HepG2 (cell line): ENCODE results near the gene ANO3. TPM values are rescaled to one million over a fixed set of nuclear protein-coding genes. Genes with fewer than 3 reads are reported as not detected.

Experiments
- ATAC-seq: fragments of 200-7000 bp; cut with Tn5 transposase; 3 replicates; pipeline ENCODE4 v1.9.1; 2020; ENCODE audit warnings: mild to moderate bottlenecking, moderate library complexity
- BruUV-seq: library from RNA; stranded (reverse); fragments of 400-500 nt; replicated peaks from 2 replicates; lab custom pipeline; 2021; lab: Mats Ljungman, UMichigan
- CTCF ChIA-PET: fragments of 300-600 bp; formaldehyde crosslinking; extraction: SDS; loops from one replicate; lab custom pipeline; 2021; ENCODE audit warnings: low total read pairs, inconsistent platforms, low intra/inter-chr PET ratio; lab: Yijun Ruan, JAX
- POLR2A ChIA-PET: fragments of 350-600 bp; sonication (Branson Sonifier 250); formaldehyde crosslinking; loops from one replicate; lab custom pipeline; 2020; ENCODE audit warnings: antibody characterized with exemption, inconsistent platforms; lab: Yijun Ruan, JAX
- DNase-seq: peaks from one replicate; pipeline ENCODE4 v3.0.0-alpha.2; 2015; ENCODE audit warnings: low spot score
- FAIRE-seq: peaks from 3 replicates; lab custom pipeline; 2011; peaks lifted over from hg19 to GRCh38; lab: Jason Lieb, UNC
- H2AFZ ChIP-seq: one replicate; pipeline ENCODE4 v1.6.1; 2011; ENCODE audit warnings: low read length, inconsistent platforms
- H3K27ac ChIP-seq: fragments of 300-600 bp; 3 replicates; pipeline ENCODE4 v1.8.0; 2011; ENCODE audit warnings: mixed run types, mild to moderate bottlenecking, mixed read lengths, low read length, inconsistent platforms; ENCODE audit not compliant: insufficient read depth; ENCODE audit errors: extremely low read length
- H3K27me3 ChIP-seq, 2 experiments: fragments of 200-600 bp in 1 of 2; 2 replicates in 1 of 2; 3 replicates in 1 of 2; pipeline versions ENCODE4 v1.6.0 to v1.8.0; 2011; ENCODE audit warnings: low read length in 2 of 2, mild to moderate bottlenecking in 2 of 2, moderate library complexity in 2 of 2, inconsistent platforms in 1 of 2; ENCODE audit not compliant: insufficient read depth in 2 of 2, control insufficient read depth in 1 of 2
- H3K36me3 ChIP-seq, 2 experiments: fragments of 200-600 bp in 1 of 2; replicated peaks in 1 of 2; 2 replicates in 1 of 2; 3 replicates in 1 of 2; pipeline versions ENCODE4 v1.5.1 to v1.8.0; 2011; ENCODE audit warnings: low read length in 2 of 2, inconsistent platforms in 1 of 2; ENCODE audit not compliant: insufficient read depth in 2 of 2, control insufficient read depth in 1 of 2
- H3K4me1 ChIP-seq: 2 replicates; pipeline ENCODE4 v1.5.1; 2012; ENCODE audit warnings: low read length, inconsistent platforms; ENCODE audit not compliant: insufficient read depth
- H3K4me2 ChIP-seq: 2 replicates; pipeline ENCODE4 v1.6.0; 2011; ENCODE audit warnings: low read depth, low read length, inconsistent platforms
- H3K4me3 ChIP-seq, 3 experiments: fragments of 200-600 bp in 1 of 3; sonication (generic), shearing (Covaris generic) in 1 of 3; replicated peaks in 1 of 3; 2 replicates each; pipeline ENCODE4 v1.5.1; 2011 to 2016; ENCODE audit warnings: low read length in 3 of 3, inconsistent platforms in 2 of 3, low read depth in 2 of 3, mild to moderate bottlenecking in 2 of 3, control low read depth in 1 of 3, mixed read lengths in 1 of 3; ENCODE audit not compliant: insufficient read depth in 1 of 3
- H3K79me2 ChIP-seq: one replicate; pipeline ENCODE4 v1.6.1; 2011; ENCODE audit warnings: low read length, inconsistent platforms; ENCODE audit not compliant: insufficient read depth
- H3K9ac ChIP-seq: 2 replicates; pipeline ENCODE4 v1.6.0; 2011; ENCODE audit warnings: mild to moderate bottlenecking, low read depth, low read length, inconsistent platforms; ENCODE audit not compliant: insufficient read depth
- H3K9me3 ChIP-seq: 2 replicates; pipeline ENCODE4 v1.5.1; 2012; ENCODE audit warnings: mild to moderate bottlenecking, low read length
- H4K20me1 ChIP-seq: 2 replicates; pipeline ENCODE4 v1.6.0; 2011; ENCODE audit warnings: inconsistent platforms, mild to moderate bottlenecking, low read length, moderate library complexity; ENCODE audit not compliant: insufficient read depth
- ARHGAP35 ChIP-seq: sonication (generic); formaldehyde crosslinking; IDR thresholded peaks from 2 replicates; pipeline ENCODE4 v1.9.0; 2022; ENCODE audit warnings: mild to moderate bottlenecking, inconsistent platforms, moderate library complexity, missing genetic modification reagents, borderline replicate concordance
- BRD4 ChIP-seq: sonication (generic); formaldehyde crosslinking; IDR thresholded peaks from 2 replicates; pipeline ENCODE4 v1.4.0; 2020; ENCODE audit warnings: missing genetic modification reagents
- CHD2 ChIP-seq: IDR thresholded peaks from 2 replicates; pipeline ENCODE4 v1.6.1; 2011; ENCODE audit warnings: low read depth, low read length, improper control_type of control experiment
- GLMP ChIP-seq: sonication (generic); formaldehyde crosslinking; IDR thresholded peaks from 2 replicates; pipeline ENCODE4 v1.9.0; 2021; ENCODE audit warnings: missing genetic modification reagents, mild to moderate bottlenecking, borderline replicate concordance
- NKX3-1 ChIP-seq: sonication (generic); formaldehyde crosslinking; IDR thresholded peaks from 2 replicates; pipeline ENCODE4 v1.5.0; 2020; ENCODE audit warnings: missing genetic modification reagents
- TGIF2 ChIP-seq: IDR thresholded peaks from 2 replicates; pipeline ENCODE4 v1.6.1; 2016; ENCODE audit warnings: control low read depth, missing compliant biosample characterization
- TRIM24 ChIP-seq: sonication (generic); formaldehyde crosslinking; IDR thresholded peaks from 2 replicates; pipeline ENCODE4 v1.8.0; 2022; ENCODE audit warnings: mild to moderate bottlenecking, missing genetic modification reagents
- YEATS4 ChIP-seq: sonication (generic); formaldehyde crosslinking; IDR thresholded peaks from 2 replicates; pipeline ENCODE4 v1.4.0; 2020; ENCODE audit warnings: missing genetic modification reagents, borderline replicate concordance
- ZNF251 ChIP-seq: sonication (generic); formaldehyde crosslinking; IDR thresholded peaks from 2 replicates; pipeline ENCODE4 v1.9.0; 2021; ENCODE audit warnings: mild to moderate bottlenecking, missing genetic modification reagents
- ZNF577 ChIP-seq: sonication (generic); formaldehyde crosslinking; IDR thresholded peaks from 2 replicates; pipeline ENCODE4 v1.4.0; 2020; ENCODE audit warnings: mild to moderate bottlenecking, low read depth, missing genetic modification reagents, borderline replicate concordance
- ZNF761 ChIP-seq: sonication (generic); formaldehyde crosslinking; conservative IDR thresholded peaks from 2 replicates; pipeline ENCODE4 v1.4.0; 2020; ENCODE audit warnings: mild to moderate bottlenecking, missing genetic modification reagents
- ZNF773 ChIP-seq: sonication (generic); formaldehyde crosslinking; IDR thresholded peaks from 2 replicates; pipeline ENCODE4 v1.4.0; 2020; ENCODE audit warnings: missing genetic modification reagents, borderline replicate concordance
- WGBS: methylation state at CpG from one replicate; pipeline ENCODE4 v1.1.6; 2017; ENCODE audit warnings: low lambda C conversion rate; 5-methylcytosine and 5-hydroxymethylcytosine counted together
- in situ Hi-C: cut with HindIII; loops from 2 replicates; pipeline ENCODE4 v1.10.0; 2017; ENCODE audit warnings: low pct_unique_long_range_greater_than_20kb; ENCODE audit not compliant: extremely low pct_ligation_motif_present
- intact Hi-C: fragments of 100-400 bp; cut with micrococcal nuclease; formaldehyde crosslinking; loops from one replicate; pipeline ENCODE4 v1.10.0; 2022; ENCODE audit not compliant: unreplicated experiment
- polyA plus RNA-seq, 8 experiments: library from polyadenylated mRNA; depleted of rRNA in 3 of 8; stranded (reverse) in 7 of 8; unstranded in 1 of 8; fragments of >200 nt; fragmentation: Illumina TruSeq in 4 of 8; extraction: Trizol in 4 of 8; gene quantifications; 2 replicates each; pipeline versions ENCODE4 v1.2.1 to v1.2.3, GENCODE V29; 2011 to 2016; ENCODE audit warnings: low read depth in 4 of 8, missing spikeins in 1 of 8, mixed read lengths in 1 of 8; ENCODE audit not compliant: insufficient read depth in 1 of 8
- total RNA-seq, 5 experiments: library from RNA; depleted of rRNA; stranded (reverse); fragments of >200 nt; fragmentation: Illumina TruSeq; extraction: Trizol; gene quantifications; 2 replicates each; pipeline ENCODE4 v1.2.3, GENCODE V29; 2016; ENCODE audit warnings: low read depth in 1 of 5
- TF ChIP-seq, protein P1 (sequence below): sonication (generic); formaldehyde crosslinking; IDR thresholded peaks from 2 replicates; pipeline ENCODE4 v1.8.1; 2023; ENCODE audit warnings: mild to moderate bottlenecking, missing genetic modification reagents
- TF ChIP-seq, protein P2 (sequence below): sonication (generic); formaldehyde crosslinking; IDR thresholded peaks from 2 replicates; pipeline ENCODE4 v1.5.0; 2020; ENCODE audit warnings: mild to moderate bottlenecking, missing genetic modification reagents, borderline replicate concordance

The ANO3 gene
- total and polyA plus RNA-seq, 2 of the 13 experiments (the other 11 are each of a cell fraction or from before 2014, with no cell fraction given): 0.17 to 0.44 TPM

GRCh38 chr11:26618441-26618840, 286.5 kb downstream of the ANO3 start:
- FAIRE-seq: no peak
- intact Hi-C loops: no loop called here
- no peak for TF ChIP-seq ARHGAP35 (CRISPR knock-in tag)
- no peak for TF ChIP-seq YEATS4 (CRISPR knock-in tag)
- no peak for TF ChIP-seq ZNF577
- TF ChIP-seq, protein P1, sequence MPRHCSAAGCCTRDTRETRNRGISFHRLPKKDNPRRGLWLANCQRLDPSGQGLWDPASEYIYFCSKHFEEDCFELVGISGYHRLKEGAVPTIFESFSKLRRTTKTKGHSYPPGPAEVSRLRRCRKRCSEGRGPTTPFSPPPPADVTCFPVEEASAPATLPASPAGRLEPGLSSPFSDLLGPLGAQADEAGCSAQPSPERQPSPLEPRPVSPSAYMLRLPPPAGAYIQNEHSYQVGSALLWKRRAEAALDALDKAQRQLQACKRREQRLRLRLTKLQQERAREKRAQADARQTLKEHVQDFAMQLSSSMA: no peak
- TF ChIP-seq GLMP (CRISPR knock-in tag): no peak
- no peak for TF ChIP-seq CHD2
- TF ChIP-seq NKX3-1: no peak
- no peak for TF ChIP-seq ZNF761 (CRISPR knock-in tag)
- no peak for TF ChIP-seq TGIF2 (CRISPR knock-in tag)
- TF ChIP-seq ZNF773 (CRISPR knock-in tag): no peak
- TF ChIP-seq, protein P2, sequence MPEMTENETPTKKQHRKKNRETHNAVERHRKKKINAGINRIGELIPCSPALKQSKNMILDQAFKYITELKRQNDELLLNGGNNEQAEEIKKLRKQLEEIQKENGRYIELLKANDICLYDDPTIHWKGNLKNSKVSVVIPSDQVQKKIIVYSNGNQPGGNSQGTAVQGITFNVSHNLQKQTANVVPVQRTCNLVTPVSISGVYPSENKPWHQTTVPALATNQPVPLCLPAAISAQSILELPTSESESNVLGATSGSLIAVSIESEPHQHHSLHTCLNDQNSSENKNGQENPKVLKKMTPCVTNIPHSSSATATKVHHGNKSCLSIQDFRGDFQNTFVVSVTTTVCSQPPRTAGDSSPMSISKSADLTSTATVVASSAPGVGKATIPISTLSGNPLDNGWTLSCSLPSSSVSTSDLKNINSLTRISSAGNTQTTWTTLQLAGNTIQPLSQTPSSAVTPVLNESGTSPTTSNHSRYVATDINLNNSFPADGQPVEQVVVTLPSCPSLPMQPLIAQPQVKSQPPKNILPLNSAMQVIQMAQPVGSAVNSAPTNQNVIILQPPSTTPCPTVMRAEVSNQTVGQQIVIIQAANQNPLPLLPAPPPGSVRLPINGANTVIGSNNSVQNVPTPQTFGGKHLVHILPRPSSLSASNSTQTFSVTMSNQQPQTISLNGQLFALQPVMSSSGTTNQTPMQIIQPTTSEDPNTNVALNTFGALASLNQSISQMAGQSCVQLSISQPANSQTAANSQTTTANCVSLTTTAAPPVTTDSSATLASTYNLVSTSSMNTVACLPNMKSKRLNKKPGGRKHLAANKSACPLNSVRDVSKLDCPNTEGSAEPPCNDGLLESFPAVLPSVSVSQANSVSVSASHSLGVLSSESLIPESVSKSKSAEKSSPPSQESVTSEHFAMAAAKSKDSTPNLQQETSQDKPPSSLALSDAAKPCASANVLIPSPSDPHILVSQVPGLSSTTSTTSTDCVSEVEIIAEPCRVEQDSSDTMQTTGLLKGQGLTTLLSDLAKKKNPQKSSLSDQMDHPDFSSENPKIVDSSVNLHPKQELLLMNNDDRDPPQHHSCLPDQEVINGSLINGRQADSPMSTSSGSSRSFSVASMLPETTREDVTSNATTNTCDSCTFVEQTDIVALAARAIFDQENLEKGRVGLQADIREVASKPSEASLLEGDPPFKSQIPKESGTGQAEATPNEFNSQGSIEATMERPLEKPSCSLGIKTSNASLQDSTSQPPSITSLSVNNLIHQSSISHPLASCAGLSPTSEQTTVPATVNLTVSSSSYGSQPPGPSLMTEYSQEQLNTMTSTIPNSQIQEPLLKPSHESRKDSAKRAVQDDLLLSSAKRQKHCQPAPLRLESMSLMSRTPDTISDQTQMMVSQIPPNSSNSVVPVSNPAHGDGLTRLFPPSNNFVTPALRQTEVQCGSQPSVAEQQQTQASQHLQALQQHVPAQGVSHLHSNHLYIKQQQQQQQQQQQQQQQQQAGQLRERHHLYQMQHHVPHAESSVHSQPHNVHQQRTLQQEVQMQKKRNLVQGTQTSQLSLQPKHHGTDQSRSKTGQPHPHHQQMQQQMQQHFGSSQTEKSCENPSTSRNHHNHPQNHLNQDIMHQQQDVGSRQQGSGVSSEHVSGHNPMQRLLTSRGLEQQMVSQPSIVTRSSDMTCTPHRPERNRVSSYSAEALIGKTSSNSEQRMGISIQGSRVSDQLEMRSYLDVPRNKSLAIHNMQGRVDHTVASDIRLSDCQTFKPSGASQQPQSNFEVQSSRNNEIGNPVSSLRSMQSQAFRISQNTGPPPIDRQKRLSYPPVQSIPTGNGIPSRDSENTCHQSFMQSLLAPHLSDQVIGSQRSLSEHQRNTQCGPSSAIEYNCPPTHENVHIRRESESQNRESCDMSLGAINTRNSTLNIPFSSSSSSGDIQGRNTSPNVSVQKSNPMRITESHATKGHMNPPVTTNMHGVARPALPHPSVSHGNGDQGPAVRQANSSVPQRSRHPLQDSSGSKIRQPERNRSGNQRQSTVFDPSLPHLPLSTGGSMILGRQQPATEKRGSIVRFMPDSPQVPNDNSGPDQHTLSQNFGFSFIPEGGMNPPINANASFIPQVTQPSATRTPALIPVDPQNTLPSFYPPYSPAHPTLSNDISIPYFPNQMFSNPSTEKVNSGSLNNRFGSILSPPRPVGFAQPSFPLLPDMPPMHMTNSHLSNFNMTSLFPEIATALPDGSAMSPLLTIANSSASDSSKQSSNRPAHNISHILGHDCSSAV (CRISPR knock-in tag): no peak
- TF ChIP-seq ZNF251 (CRISPR knock-in tag): no peak
- TF ChIP-seq BRD4: no peak
- no peak for TF ChIP-seq TRIM24 (CRISPR knock-in tag)

More at GRCh38 chr11:26618441-26618840, 286.5 kb downstream of the ANO3 start:
- BruUV-seq: no TSS peak
- no peak overlapping the region for H2AFZ ChIP-seq
- no peaks in the 10 kb centered on the region for H3K4me1 ChIP-seq
- ChIA-PET CTCF (no interaction called here), POLR2A (no interaction called here)
- ATAC-seq (no peak), DNase-seq (no peak)
- no peak overlapping the region for H3K27ac ChIP-seq
- H3K4me3 ChIP-seq: no peak overlapping the region
- no peaks in the 10 kb centered on the region for H3K79me2 ChIP-seq
- no peaks in the 10 kb centered on the region for H3K27me3 ChIP-seq
- H3K9me3 ChIP-seq: no peaks in the 10 kb centered on the region
- H4K20me1 ChIP-seq: no peaks in the 10 kb centered on the region
- in situ Hi-C loops: no loop called here
- no peak overlapping the region for H3K9ac ChIP-seq
- no peaks in the 10 kb centered on the region for H3K36me3 ChIP-seq
- H3K4me2 ChIP-seq: no peak overlapping the region
- WGBS: 4% methylated on average over 1 of the region's 1 CpG
